Panc1 (cell line): ENCODE data around the gene DHX38.

Experiments used
- POLR2AphosphoS5 ChIP-seq: IDR thresholded peaks from 2 replicates; pipeline ENCODE4 v1.6.1; 2012; ENCODE audit warnings: mild to moderate bottlenecking, low read depth, low read length, moderate library complexity
- TCF7L2 ChIP-seq: IDR thresholded peaks from 2 replicates; pipeline ENCODE4 v1.6.1; 2011; ENCODE audit warnings: mild to moderate bottlenecking, low read depth, low read length, inconsistent platforms
- TF ChIP-seq, protein P1 (sequence below): fragments of 450-650 bp; IDR thresholded peaks from 2 replicates; pipeline ENCODE4 v1.5.1; 2017; ENCODE audit warnings: mild to moderate bottlenecking
- TF ChIP-seq, protein P2 (sequence below), 2 experiments: IDR thresholded peaks; 2 replicates each; pipeline ENCODE4 v1.6.1; 2011 to 2012; ENCODE audit warnings: low read depth in 2 of 2, control low read depth in 1 of 2, low read length in 1 of 2, mild to moderate bottlenecking in 1 of 2, moderate library complexity in 1 of 2; ENCODE audit not compliant: insufficient read depth in 1 of 2

DNA sequence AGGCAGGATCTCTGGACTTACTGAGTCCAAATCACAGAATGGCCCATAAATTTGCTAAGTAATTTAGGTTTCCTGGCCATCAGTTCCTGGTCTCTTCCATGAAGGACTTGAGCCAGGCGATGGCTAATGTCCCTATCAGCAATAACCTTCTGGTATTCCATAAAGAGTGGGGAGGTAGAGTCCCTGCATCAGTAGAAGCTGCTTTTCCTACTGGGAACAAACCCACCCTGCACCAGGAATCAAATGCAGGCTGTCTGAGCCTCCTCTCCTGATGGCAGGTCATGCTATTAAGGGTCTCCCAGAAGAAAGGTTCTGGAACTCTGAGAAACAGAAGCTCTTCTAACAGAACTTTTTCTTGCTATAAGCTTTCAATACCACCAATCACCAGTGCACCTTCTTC lies 32.1 kb upstream of the DHX38 start:
- TF ChIP-seq POLR2AphosphoS5 (no peak), TCF7L2 (no peak)
- TF ChIP-seq, protein P1, sequence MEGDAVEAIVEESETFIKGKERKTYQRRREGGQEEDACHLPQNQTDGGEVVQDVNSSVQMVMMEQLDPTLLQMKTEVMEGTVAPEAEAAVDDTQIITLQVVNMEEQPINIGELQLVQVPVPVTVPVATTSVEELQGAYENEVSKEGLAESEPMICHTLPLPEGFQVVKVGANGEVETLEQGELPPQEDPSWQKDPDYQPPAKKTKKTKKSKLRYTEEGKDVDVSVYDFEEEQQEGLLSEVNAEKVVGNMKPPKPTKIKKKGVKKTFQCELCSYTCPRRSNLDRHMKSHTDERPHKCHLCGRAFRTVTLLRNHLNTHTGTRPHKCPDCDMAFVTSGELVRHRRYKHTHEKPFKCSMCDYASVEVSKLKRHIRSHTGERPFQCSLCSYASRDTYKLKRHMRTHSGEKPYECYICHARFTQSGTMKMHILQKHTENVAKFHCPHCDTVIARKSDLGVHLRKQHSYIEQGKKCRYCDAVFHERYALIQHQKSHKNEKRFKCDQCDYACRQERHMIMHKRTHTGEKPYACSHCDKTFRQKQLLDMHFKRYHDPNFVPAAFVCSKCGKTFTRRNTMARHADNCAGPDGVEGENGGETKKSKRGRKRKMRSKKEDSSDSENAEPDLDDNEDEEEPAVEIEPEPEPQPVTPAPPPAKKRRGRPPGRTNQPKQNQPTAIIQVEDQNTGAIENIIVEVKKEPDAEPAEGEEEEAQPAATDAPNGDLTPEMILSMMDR, result no peak
- TF ChIP-seq, protein P2, sequence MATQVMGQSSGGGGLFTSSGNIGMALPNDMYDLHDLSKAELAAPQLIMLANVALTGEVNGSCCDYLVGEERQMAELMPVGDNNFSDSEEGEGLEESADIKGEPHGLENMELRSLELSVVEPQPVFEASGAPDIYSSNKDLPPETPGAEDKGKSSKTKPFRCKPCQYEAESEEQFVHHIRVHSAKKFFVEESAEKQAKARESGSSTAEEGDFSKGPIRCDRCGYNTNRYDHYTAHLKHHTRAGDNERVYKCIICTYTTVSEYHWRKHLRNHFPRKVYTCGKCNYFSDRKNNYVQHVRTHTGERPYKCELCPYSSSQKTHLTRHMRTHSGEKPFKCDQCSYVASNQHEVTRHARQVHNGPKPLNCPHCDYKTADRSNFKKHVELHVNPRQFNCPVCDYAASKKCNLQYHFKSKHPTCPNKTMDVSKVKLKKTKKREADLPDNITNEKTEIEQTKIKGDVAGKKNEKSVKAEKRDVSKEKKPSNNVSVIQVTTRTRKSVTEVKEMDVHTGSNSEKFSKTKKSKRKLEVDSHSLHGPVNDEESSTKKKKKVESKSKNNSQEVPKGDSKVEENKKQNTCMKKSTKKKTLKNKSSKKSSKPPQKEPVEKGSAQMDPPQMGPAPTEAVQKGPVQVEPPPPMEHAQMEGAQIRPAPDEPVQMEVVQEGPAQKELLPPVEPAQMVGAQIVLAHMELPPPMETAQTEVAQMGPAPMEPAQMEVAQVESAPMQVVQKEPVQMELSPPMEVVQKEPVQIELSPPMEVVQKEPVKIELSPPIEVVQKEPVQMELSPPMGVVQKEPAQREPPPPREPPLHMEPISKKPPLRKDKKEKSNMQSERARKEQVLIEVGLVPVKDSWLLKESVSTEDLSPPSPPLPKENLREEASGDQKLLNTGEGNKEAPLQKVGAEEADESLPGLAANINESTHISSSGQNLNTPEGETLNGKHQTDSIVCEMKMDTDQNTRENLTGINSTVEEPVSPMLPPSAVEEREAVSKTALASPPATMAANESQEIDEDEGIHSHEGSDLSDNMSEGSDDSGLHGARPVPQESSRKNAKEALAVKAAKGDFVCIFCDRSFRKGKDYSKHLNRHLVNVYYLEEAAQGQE (IDR thresholded peaks at IDR 0.05; ENCODE audit: insufficient read depth in 1 of 2, low read depth in 2 of 2, low read length in 1 of 2), result no peak
